NCI-H774 (cell line): ENCODE measurements around the gene C8B.

Experiments used
- DNase-seq: peaks from one replicate; lab custom pipeline; 2025; lab: John Stamatoyannopoulos, UW

Gene C8B

DNA sequence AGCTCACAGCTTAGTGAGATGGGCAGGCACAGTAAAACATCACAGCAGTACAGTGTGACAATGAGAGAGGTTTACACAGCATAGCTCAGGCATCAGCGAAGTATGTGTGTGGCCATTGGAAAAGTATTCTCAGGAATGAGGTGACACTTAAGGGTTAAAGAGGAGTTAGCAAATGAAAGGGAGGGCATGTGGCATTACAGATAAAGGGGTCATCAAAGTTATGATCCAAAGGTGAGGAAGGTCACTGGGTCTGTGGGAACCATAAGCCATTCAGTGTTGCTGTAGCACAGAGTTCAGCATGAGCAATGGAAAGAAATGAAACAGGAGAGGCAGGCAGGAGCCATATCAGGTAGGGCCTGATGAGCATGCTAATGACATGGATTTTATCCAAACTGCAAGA, 4.5 kb upstream of the C8B start:
- no peak for DNase-seq

DNA sequence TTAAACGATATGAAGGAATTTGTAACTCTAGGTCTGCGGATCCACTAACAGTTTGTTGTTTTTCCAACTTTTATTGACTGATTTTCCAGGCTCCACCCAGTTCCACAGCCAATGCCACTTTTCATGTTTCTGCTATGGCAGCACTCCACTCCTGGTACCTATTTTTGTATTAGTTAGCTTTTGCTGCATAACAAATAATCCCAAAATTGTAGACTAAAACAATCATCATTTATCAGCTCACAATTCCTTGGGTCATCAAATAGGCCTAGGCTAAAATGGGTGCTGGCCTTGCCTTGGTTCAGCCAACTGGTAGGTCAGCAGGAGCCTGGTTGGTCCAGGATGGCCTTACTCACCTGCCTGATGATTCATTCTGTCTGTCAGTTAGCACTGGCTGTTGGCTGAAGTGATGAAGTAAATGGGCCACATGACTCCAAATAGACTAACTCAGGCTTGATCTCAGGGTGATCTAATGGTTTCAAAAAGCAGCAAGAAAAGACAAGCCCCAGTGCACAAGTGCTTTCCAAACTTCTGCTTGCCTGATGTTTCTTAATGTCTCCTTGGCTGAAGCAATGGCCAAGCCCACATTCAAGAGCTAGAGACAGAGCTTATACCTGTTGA, 3.2 kb upstream of the C8B start:
- DNase-seq: no peak

DNA sequence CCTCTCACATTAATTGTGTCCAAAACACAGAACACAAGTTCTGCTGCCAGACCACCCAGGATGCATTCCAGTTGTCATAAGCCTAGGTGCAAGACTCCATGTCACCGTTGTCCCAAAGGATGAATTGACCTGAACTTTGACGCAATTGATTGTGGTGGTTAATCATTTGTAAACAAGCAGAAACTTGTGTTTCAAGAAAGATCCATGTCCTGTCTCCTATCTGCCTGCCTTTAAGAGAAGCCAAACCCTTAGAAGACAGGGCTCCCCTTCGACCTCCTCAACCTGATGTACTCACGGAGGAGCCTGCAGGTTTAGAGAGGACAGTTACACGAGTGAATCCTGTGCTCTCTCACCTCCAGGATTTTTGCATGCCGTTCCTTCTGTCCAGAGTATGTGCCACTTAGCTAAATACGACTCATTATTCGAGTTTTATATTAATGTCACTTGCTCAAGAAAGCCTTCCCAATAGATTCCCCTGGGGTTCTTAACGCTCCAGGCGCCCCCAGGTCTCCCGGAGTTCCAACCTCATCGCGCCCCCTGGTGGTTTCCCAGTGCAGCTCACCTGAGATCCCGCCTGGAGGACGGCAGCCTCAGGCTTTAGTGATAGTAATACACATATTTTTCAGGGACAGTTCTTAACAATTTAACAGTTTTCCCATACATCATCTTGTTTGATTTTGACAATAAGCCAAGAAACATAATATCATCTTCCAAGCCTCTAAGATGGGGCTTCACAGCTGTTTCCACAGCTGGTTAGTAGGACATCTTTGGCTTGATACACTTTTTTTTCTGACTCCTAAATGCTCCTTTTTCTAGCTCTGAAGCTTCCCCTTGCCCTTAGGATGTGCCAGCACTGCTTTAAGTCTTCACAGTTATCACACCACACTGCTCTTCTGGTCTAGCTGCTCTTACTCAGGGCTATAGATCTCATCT, 2.4 kb upstream of the C8B start:
- no peak for DNase-seq

DNA sequence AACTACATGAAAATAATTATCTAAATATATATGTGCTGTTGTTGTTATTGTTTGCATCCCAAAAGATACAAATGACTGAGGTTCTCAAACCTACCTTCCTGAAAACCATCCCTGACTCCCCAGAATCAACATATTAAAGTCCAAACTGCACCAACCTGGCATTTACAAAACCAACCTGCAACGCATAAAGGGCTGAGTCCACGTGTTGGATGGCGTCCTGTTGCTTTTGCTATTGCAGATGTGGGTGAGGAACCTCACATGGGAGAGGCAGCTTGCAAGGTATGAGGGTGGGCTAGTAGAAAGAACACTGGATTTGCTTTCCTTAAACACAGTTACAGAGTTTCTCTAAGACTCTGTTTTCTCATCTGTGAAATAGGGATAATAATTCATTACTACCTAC, 1.5 kb upstream of the C8B start:
- no peak for DNase-seq

DNA sequence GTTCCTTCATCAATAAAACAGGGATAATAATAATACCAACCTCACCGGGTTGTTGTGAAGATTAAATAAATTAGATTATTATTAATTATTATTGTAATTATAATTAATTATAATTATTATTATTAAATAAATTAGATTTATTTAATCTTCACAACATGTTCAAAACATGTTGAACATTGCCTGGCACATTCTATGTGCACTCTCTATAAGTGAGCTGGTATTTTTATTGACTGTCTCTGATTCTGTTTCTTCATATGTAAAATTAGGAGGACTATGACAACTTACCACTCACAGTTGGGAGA, 834 bp upstream of the C8B start:
- no peak for DNase-seq

DNA sequence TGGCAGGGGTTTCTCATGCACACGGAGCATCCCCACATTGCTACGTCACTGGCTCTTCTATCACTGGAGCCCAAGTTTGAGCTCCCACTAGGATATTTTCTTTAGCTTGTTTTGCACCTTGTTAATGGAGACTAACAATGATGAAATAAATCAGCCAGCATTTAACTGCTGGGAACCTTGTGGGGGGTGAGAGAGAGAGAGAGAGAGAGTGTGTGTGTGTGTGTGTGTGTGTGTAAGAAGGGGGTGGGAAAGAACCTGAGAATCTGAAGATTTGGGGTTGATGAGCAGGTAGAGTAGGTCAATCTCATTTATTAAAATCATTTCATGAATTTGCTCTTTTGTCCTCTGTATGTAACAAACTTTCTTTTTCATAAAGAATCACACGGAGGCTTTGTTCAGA, 624 bp downstream of the C8B start:
- DNase-seq: no peak

DNA sequence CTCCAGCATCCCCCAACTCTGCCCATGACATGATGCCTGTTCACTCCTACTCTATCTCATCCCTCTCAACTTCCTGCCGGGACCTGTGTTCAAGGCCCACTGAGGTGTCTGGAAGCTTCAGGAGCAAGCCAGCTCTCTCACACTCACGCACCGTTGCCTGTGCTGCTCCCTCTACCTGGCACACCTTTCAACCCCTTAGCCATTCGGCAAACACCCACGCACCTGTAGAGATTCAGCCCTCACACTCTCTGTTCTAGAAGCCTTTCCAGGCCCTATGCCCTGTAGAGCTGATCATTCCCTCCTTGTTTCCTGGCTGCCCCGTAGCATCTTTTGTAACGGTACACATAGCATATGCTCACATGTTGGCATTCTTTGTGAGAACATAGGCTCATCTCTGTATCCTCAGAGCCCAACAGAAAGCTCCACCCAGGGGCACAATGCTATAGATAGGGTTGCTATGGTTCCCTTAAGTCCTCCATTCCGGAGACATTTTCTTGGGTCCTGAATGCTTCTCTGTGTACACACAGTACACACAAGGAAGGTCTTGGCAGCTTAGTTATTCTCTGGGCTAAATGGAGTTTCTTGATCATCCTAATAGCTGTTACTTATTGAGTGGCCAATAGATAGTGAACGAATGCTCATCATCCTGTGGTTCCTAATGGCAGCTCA, 1.3 kb downstream of the C8B start:
- no peak for DNase-seq

DNA sequence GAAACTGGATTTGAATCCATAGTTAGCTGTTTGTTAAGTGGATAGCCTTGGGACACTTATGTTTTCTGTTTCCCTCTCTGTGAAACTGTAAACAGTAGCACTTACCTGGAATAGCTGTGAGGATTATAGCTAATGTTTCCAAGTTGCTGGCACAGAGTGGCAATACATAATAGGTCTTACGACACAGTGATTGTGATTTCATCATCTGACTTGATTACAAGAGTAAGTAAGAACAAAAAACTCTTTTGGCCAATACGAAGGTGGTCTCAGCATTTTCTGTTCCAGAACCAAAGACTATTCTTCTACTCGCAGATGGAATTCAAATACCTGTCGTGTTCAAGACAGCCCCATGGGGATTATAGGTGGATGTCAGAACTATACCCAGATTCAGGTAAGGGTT, 2.1 kb downstream of the C8B start:
- DNase-seq: no peak

DNA sequence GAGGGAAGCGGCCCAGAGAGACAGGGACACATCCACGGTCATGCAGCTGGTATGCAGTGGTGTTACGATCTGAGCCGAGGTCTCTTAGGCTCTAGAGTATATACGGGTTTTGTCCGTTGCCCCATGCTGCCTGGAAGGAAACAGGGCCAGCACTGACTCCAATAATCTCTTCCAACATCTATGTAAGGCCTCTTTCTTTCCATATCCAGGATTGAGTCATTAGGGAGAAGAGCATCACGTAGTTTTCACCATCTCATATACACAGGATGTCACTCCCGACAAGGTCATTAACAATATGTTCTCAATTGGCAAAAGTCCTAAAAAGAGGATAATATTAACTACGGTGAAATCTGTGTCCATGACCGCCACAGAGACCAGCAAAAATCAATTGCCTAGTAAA, 4.4 kb downstream of the C8B start:
- DNase-seq: no peak

DNA sequence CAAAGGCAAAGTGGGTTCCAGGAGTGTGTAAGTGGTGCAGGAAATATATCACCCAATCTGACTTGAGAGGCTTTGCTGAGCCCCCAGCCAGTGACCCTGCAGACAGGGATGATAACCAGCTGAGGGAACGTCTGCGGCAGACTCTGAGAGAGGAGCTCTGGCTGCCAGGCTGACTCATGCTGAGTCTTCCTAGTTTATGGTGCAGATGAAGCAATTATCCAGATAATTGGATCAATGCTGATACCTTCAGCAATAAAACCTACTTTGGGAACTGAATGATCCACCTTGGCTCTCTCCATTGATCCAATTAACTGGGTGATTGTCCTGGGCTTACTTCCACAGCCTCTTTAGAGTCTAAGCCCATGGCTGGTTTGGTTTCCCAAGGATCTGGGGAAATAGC, 7.3 kb downstream of the C8B start:
- no peak for DNase-seq

DNA sequence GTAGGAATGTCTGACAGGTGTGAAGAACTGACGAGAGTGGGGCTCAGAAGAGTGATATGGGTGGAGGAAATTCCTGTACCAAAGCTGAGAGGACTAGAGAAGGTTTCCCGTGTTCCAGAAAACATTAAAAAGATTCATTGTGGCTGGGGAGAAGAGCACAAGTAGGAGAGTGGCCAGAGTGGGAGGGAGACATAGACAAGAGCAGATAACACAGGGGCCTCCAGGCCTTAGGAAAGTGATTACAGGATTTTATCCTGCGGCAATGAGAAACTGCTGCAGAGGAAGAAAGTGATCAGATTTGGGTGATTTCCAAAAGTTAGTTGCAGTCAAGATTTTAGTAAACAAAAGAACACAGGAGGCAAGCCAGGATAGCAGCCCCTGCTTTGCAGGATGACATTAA, 7.9 kb downstream of the C8B start:
- DNase-seq: no peak

DNA sequence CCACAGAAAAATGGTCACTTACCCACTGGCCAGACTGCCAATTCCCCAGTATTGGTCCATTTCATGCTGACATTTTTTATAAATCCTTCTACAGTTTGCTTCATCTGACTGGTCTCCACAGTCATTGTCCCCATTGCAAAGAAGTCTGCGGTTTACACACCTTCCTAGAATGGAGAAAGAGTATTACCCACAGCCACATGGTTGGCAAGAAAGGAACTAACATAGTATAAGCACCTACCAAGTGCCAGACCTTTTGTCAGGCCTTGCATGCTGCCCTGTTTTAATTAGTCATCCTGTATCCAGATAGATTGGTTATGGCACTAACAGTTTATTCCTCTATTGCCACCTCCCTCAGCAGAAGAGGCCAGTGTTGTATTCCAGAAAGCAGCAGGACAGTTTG, 11.2 kb downstream of the C8B start:
- DNase-seq: no peak

DNA sequence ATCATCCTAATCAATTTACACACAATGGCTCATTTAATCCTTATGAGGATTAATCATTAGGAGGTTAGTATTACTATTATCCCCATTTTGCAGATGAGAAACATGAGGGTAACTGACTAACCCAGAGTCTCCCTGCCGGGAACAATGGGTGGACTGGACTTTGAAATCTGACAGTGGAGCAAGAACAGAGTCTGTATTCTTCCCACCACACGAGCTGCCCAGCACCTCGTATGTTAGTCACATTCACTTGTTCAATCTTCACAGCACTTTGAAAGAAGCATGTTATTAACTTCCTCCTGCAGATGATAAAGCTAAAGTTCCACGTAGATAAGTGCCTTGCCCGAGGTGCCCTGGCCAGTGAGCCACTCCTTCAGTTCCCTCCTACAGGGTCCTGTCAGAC, 12.4 kb downstream of the C8B start:
- no peak for DNase-seq

DNA sequence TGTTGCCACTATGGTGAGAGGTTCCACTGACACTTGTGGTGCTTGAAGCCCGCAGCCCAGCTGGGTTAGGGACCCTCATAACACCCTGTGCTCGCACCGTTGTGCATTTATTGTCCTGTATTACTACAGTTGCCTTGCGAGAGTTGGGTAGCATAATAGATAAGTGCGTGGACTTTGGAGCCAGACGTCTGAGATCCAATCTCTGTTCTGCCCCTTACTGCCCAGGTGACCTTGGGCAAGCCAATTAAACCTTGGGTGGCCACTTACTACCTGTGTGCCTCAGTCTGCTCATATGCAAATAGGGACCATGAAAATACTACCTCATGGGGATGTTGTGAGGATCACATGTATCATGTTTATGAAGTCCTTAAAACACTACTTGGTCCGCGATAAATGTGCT, 13.3 kb downstream of the C8B start:
- DNase-seq: no peak

DNA sequence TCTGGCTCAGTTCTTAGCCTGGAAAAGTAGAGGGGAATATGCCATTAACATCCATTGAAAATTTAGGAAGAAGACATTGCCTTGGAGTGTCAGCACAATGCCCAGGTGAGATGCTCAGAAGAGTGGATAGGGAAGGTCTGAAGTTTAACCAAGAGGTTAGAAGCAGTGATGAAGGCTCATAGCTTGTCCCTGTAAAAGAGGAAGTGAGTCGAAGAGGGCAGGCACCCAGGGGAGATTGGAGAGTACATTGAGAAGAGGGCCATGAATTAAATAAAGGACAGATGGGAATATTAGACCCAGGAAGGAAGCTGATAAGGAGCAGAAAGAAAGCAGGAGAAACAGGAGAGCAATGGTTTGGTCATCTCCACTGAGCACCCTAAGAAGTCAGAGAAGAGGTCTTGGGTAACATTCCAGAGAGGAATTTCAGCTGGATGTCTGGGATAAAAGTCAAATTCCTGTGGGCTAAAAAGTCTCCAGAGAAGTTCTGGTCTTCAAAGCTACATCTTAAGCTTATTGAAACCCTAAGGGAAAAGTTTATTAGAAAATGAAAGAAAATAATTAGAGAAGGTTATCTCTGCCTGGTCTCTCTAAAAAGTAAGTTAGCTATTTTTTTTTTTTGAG, 17.3 kb downstream of the C8B start:
- no peak for DNase-seq

DNA sequence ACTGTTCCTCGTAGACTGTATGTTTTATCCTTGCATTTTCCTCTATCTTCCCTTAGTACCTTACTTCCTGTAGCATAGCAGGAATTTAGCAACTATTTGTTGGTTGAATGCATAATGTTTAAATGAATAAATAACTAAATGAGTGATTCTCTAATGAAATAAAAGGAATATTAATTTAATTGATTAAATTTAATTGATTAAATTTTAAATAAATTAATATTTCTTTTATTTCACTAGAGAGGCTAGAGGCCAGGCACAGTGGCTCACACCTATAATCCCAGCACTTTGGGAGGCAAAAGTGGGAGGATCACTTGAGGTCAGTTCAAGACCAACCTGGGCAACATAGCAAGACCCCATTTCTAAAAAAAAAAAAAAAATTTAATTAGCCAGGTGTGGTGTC, 25.8 kb downstream of the C8B start:
- no peak for DNase-seq

DNA sequence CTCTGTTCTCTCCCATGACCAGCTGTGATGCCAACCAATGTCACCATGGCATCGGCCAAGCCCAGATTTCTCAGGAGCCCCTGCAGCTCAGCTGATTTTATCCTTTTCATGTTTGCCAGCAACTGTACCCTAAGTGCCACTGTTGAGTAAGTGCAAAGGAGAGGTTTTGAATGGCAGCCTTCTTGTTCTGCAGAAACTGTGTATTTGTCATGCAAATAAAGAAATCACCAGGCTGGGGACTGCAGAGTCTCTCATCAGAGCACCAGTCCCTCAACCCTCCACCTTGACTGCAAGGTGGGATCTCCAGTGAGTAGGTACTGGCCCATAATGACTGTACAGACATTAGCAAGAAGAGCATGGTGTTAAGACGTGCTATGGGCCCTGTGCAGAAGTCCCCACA, 26.6 kb downstream of the C8B start:
- DNase-seq: no peak

DNA sequence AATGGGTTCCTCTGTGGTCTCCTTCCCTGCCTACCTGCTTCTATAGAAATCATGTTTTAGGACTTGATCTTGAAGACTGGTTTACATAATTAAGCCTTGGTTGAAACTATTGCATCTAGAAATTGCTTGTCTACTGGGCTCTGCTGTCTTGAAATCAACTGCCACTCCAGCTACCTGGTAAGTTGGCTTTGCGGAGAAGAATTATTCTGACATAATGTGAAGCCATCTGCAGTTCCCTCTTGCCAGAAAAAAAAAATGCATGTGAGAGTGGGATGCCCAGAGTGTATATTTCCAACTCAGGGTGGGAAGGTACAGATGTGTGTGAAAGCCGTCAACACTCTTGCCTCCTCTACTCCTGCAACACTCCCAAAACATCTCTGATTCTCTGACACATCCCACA, 27.2 kb downstream of the C8B start:
- no peak for DNase-seq

DNA sequence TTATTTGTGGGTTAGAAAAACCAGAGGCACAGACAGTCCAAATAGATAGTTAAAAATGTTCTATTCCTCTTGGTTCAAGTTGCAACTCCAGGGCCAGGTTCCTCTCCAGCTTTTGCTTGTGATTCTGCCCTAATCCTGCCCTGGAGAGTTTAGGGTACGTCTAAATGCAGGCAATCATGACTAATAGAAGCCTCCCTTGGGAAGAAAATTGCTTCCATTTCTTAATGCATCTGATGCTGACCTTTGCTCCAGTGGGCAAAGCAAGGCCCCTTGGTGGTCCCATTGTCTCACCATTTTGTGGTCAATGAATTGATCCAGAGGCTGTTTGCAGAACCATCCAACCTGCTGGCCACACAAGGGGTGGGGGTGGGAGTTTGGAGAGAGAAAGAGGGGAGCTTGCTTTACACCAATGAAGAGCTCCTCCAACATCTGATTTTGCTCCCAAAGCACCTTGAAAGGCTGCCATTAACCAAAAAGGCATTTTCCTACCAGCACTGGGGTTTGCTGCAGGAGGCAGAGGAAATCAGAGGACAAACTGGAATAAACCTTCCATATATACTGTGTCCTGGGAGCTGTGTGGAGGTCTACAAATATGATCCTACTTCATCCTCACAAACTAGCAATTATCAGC, 31.3 kb downstream of the C8B start:
- DNase-seq: no peak

DNA sequence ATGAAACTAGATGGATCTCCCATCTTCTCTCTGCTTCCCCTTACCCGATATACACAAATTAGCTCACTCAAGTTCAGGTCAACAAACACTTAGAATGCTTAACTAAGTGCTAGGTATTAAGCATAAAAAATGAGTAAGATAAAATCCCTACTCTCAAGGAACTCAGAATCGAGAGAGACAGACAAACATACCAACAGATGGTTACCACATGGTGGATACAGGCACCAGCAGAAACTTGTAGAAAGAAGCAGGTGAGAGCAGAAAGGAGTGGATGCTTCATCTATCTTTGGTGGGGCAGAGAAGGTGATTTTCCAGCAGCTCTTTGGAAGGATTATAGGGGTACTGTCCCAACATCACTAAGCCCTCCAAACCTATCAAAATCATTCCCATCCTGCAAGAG, 32.2 kb downstream of the C8B start:
- DNase-seq: no peak

DNA sequence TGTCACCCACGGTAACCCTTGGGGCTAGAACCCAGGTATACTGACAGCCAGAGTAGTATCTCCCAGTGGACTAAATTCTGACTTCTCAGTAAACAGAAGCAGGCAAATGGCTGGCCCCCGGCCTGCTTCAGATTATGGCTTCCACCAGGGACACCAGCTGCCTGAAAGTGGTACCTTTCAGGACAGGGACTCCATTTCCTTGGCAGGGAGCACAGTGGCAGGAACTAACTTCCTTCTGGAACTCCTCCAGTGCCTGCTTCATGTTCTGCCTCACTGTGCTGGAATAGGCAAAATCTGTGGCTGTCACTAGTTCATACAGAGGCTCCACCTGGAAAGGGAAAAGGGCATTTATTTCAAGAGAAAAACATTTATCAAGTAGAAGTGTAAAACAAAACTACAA, 32.7 kb downstream of the C8B start:
- DNase-seq: no peak

DNA sequence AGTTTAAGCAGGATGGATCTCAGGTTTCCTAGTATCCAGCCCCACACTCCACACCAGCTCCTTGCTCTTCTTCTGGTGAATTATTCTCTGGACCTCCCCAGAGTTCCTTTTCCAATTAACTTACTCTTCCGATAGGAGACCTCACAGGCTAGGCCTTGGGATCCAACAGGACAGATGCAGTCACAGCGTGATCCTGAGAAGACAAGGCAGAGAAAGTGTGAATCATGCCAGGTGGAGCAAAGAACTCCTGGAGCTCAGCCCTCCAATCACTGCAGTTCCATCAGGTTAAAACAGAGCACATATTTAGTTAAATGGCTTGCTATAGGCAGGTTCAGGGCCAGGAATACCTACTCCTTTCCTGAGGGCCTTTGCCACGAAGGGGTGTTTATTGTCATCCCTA, 34.1 kb downstream of the C8B start:
- no peak for DNase-seq

DNA sequence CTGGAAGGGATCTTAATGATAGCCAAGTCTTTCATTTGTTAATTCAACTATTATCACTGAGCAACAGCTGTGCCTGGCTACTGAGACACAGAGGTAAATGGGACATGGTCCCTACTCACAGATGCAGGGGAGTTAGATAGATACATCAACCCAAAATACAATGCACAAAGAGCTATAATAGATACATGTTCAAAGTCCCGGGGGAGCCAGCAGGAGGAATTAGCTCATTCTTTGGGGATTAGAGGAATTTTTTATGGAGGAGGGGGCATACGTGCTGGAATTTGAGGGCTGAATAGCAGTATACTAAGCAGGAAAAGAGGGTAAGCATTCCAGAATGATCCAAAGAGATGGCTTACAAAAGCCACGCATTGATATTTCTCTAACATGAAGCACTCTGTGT, 34.6 kb downstream of the C8B start:
- DNase-seq: no peak
